NCI-H187 treated with DMSO at 0.1 percent for 48 hours (cell line): Measurements from ENCODE around the gene FAM83D.
"Not testable (repeated sequence)": the region's sequence is repeated elsewhere in the genome, so short reads cannot be mapped to it uniquely, and the experiment has no call there.

Experiments used
- DNase-seq: peaks from one replicate; lab custom pipeline; 2025; lab: John Stamatoyannopoulos, UW

FAM83D gene

DNA sequence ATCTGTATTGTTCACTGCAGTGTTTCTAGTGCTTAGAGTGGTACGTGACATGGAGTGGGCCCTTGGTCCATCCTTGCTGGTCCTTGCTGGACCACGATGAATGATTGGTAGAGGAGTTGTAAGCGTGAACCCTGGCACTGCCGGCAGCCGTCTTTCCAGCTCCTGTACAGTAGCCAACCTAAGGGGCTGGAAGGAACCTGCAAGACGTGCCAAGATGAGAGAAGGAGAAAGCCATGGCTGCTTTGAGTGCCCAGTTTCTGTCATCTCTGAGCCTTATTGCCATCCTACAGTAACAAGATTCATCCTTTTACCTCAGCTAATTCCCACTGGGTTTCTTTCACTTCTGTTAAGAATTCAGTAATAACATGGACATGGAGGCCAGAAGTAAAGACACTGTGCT, 41.9 kb downstream of the FAM83D start:
- no peak for DNase-seq

GRCh38 chr20:38969708-38970107, 43.5 kb downstream of the FAM83D start:
- no peak for DNase-seq

DNA sequence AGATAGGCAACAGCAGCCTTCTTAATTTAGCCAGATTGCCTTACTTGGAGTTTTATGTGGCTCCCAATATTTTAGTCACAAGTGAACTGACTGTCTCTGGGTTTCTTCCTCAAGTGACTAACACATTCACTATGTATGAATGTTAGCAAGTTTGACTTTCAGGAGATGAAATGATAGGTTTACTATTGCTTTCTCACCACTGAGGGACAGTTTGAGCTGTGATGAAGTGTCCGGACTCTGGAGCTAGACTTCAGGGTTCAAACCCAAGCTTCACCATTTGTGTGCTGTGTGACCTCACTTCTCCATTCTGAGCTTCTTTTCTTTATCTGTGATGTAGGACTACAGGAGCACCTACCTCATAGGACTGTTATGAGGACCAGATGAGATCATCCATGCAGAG, 44.1 kb downstream of the FAM83D start:
- no peak for DNase-seq

DNA sequence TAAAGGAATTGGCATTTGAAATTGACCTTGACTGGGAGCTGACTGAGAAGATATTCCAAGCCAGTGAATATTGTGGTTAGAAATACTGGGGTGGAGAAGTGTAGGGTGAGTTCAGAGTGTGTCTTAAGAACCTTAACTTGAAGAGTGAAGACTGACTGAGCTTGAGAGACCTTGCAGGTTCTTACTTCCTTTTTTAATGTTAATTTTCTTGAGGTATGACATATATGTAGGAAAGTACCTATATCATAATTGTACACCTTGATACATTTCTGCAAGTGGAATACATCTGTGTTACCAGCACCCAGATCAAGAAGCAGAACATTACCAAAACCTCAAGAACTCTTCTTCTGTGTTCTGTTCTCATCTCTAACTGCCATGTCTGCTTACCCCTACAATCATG, 46.9 kb downstream of the FAM83D start:
- no peak for DNase-seq

DNA sequence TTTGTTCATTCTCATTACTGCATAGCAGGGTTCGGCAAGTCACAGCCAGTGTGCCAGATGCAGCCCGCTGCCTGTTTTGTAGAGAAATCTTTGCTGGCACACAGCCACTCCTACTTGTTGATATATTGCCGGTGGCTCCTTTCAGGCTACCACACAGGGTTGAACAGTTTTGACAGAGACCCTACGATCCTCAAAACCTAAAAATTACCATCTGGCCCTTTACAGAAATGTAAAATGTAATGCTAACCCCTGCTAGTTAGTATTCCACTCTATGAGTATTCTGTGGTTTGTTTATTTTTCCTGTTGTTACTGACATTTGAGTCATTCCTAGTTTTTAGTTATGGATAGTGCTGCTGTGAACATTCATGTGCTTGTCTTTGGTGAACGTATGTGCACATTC, 47.4 kb downstream of the FAM83D start:
- DNase-seq: no peak

GRCh38 chr20:38975539-38976120, 49.4 kb downstream of the FAM83D start:
- DNase-seq: no peak

GRCh38 chr20:38979434-38979833, 53.2 kb downstream of the FAM83D start:
- DNase-seq: no peak

- no peak for DNase-seq
Observed at GRCh38 chr20:38979842-38980241, 53.6 kb downstream of the FAM83D start.

DNA sequence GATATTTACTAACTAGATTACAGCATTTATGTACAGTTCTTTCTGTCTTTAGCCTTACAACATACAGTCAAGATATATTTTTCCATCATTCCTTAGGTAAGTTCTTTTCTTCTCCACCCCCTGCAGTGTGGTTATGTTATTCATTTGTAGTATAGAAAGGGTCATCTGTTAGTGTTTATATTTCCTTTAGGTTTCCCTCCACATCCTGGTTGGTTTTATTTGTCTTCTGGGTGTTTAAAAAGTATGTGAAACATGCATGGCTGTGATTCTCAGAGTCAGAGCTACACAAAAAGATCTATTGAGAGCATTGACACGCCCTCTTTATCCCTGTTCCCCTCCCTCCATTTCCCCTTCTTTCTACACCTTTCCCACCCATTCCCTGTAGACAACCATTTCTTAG, 56.1 kb downstream of the FAM83D start:
- DNase-seq: no peak

- DNase-seq: no peak
Observed at GRCh38 chr20:38985060-38985459, 58.8 kb downstream of the FAM83D start.

GRCh38 chr20:38985603-38986170, 59.5 kb downstream of the FAM83D start:
- no peak for DNase-seq

GRCh38 chr20:38986663-38987062, 60.4 kb downstream of the FAM83D start:
- no peak for DNase-seq

GRCh38 chr20:38987777-38988176, 61.6 kb downstream of the FAM83D start:
- DNase-seq: no peak

DNA sequence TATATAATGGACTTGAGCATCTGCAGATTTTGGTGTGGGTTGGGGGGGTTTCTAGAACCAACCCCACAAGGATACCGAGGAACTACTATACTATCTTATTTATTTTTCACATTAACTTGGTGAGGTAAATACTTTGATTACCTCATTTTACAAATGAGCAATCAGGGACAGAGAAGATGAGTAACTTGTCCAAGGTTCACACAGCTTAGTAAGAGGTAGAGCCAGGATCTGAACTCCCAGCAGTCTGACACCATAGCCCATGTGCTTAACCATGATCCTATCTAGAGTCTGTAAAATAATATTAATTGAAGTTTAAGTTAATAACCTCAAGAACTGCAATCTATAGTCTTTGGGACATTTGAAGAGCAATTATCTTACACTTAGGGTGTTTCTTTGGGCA, 64.5 kb downstream of the FAM83D start:
- DNase-seq: no peak

- DNase-seq: no peak
Observed at GRCh38 chr20:38991814-38992704, 65.8 kb downstream of the FAM83D start.

DNA sequence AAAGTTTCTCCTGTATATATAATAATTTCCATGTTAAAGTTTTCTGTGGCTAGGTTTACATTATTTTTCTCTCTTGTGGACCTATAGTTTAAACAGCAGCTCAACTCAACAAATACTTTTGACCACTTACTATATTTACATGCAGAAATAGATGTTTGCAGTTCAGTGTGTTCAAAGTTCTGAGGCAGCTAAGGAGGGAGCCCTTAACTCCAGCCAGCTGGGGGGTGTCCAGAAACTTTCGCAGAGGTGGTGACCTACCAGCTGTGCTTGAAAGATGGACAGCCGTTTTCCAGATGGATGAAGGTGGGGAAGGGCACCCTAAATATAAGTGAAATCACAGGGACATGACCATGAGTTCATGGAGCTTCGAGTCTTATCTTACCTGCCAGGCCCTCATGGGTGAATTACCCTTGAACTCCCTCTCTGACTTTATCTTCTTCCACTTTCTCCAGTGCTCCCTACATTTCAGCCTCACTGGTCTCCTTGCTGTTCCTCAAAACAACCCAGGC, 69.4 kb downstream of the FAM83D start:
- DNase-seq: no peak

DNA sequence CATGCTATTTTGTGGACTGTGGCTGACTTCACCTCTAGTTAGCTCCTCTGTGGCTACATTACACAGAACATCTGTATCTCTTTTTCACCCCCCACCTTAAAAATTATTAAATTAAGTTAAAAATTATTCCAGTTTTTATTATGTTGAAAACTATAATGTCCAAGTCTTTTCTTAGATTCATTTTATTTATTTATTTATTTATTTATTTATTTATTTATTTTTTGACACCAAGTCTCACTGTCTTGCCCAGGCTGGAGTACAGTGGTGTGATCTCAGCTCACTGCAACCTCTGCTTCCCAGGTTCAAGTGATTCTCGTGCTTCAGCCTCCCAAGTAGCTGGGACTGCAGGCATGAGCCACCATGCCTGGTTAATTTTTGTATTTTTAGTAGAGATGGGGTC, 70.6 kb downstream of the FAM83D start:
- DNase-seq: not testable (repeated sequence)

- DNase-seq: no peak
Observed at GRCh38 chr20:38997622-38998021, 71.4 kb downstream of the FAM83D start.

DNA sequence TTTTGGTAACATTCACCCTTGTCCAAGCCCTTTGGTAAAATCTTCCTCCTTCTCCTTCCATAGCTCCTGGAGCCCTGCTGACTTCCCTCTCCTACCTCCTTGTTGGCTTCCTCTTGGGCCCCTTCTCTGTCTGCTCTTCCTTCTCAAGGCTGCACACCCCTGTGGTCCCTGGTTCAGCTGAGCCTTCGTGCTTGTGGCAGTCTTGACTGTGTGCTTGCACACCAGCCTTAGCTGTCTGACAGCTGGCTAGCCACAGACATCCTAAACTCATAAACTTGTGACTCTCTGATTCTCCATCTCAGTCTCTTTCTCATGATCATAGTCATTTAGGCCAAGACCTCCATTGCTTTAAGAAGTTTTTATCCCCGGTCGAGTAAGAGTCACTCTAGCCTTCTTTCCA, 73.0 kb downstream of the FAM83D start:
- no peak for DNase-seq

DNA sequence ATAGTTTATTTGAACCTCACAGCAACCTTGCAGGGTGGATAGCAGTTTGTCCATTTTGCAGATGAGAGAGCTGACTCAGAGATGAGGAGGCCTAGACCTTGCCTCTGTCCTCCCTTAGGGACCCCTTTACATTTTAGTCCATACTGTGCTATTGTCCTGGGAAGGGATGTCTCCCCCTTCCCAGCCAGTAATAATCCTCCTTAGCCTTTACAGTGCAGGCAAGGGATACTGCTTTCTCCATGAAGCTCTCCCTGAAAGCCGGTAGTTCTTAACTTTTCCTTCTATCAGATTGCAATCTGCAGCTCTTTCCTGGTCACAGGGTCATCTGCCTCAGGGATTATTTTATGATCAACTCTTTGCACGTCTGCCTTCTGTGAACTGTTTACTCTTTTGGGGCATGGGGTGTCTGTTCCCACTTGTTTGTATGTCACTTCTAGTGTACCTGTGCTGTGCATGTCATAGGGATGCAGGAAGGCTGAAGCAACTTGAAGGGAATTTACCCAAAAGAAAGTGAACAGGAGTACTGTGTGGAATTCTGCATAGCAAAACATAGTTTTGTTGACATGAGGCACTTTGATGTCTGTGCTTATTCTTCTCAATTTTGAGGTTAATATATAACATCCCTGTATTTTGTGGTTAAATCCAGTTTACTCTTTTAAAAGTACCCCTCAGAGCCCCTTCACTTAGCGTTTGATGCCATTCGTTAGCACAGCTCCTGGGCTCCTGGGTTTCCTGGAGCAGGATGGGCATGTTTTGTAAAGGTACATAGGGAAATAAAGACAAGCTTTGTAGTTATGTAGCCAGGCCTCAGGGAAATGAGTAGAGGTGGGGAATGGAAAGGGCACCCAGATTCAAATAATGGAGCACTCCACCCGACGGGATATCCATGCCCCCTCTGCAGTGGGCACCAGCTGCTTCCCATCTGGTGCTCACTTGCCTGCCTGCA, 74.0 kb downstream of the FAM83D start:
- DNase-seq: no peak
